Left colon (tissue), 2 donors: ENCODE data around the gene SULT4A1. TPM values are rescaled to one million over a fixed set of nuclear protein-coding genes. Genes with fewer than 3 reads are reported as not detected.

Experiments
- ATAC-seq: fragments of 200-7000 bp; cut with Tn5 transposase; one replicate; pipeline ENCODE4 v1.9.1; 2020; ENCODE audit warnings: mild to moderate bottlenecking, moderate library complexity
- DNase-seq, 2 donors: peaks; one replicate each; pipeline ENCODE4 v3.0.0-alpha.2; 2020
- intact Hi-C, 2 donors: fragments of 100-400 bp; cut with DNase I in 1 of 2; cut with micrococcal nuclease in 1 of 2; formaldehyde crosslinking; loops; one replicate each; pipeline versions ENCODE4 v1.11.2 to v1.14.0; 2022; cut with DNase I, micrococcal nuclease
- total RNA-seq, 2 donors: library from RNA; stranded (reverse); fragmentation: NEBNext Ultra II Directional; extraction: Animal tissue kit (Norgen Biotek cat#: 25700); gene quantifications; one replicate each; pipeline ENCODE4 v1.2.1, GENCODE V29; 2021
- donor health status: DM: no; HTN: no; CAD: no.
- donor health status: DM: yes; HTN: yes; CAD: no.

Gene SULT4A1
- total RNA-seq, 2 donors from 2014 or later = 0.15 to 0.28 TPM

- DNase-seq = no peak
- intact Hi-C loops = loop anchor here in 1 of 2 donors (5.0 kb wide), 1 partner anchor 438 kb away; no protein-coding TSS in a partner anchor
- ATAC-seq = no peak
Observed at GRCh38 chr22:43824724-43825420, 37.4 kb downstream of the SULT4A1 start.

GRCh38 chr22:43823911-43824665, 38.2 kb downstream of the SULT4A1 start:
- intact Hi-C loops = no loop called here
- DNase-seq = no peak
- ATAC-seq = no peak

- intact Hi-C loops = no loop called here
- DNase-seq (no peak), ATAC-seq (peak; percentile 26)
Observed at GRCh38 chr22:43823353-43823908, 38.9 kb downstream of the SULT4A1 start.

GRCh38 chr22:43821606-43822425, 40.5 kb downstream of the SULT4A1 start:
- no peak for ATAC-seq
- no peak for DNase-seq
- intact Hi-C loops = no loop called here

GRCh38 chr22:43820651-43821305, 41.5 kb downstream of the SULT4A1 start:
- ATAC-seq = peak; percentile 40
- intact Hi-C loops = no loop called here
- DNase-seq = no peak

- DNase-seq = no peak
- no peak for ATAC-seq
- intact Hi-C loops = no loop called here
Observed at GRCh38 chr22:43819931-43820640, 42.2 kb downstream of the SULT4A1 start.

- intact Hi-C loops = no loop called here
- ATAC-seq = no peak
Observed at GRCh38 chr22:43819421-43819921, 42.8 kb downstream of the SULT4A1 start.

GRCh38 chr22:43818981-43819380, 43.3 kb downstream of the SULT4A1 start:
- intact Hi-C loops = no loop called here
- DNase-seq (no peak), ATAC-seq (no peak)

More at GRCh38 chr22:43819421-43819921, 42.8 kb downstream of the SULT4A1 start:
- no peak for DNase-seq

GRCh38 chr22:43817402-43817801, 44.9 kb downstream of the SULT4A1 start:
- DNase-seq (no peak), ATAC-seq (no peak)
- intact Hi-C loops = no loop called here

GRCh38 chr22:43814264-43814663, 48.0 kb downstream of the SULT4A1 start:
- ATAC-seq = no peak
- intact Hi-C loops = no loop called here
- no peak for DNase-seq

- no peak for ATAC-seq
Observed at GRCh38 chr22:43812890-43813289, 49.4 kb downstream of the SULT4A1 start.

GRCh38 chr22:43812149-43812842, 50.0 kb downstream of the SULT4A1 start, which contains the start of gene EFCAB6:
Gene EFCAB6 (minus strand): TSS chr22:43812305. CDS start chr22:43782318, 29,987 bp downstream.
- peak; percentile 92 to 94 for DNase-seq
- peak; percentile 98 for ATAC-seq
- intact Hi-C loops = no loop called here

More at GRCh38 chr22:43812890-43813289, 49.4 kb downstream of the SULT4A1 start:
- intact Hi-C loops = no loop called here
- no peak for DNase-seq

GRCh38 chr22:43811777-43812148, 50.5 kb downstream of the SULT4A1 start:
- intact Hi-C loops = no loop called here
- ATAC-seq = peak; percentile 70
- peak in 1 of 2 donors; percentile 32 for DNase-seq

GRCh38 chr22:43802897-43803495, 59.3 kb downstream of the SULT4A1 start:
- no peak for ATAC-seq
- no peak for DNase-seq
- intact Hi-C loops = no loop called here

GRCh38 chr22:43800970-43801369, 61.3 kb downstream of the SULT4A1 start:
- ATAC-seq = no peak
- no peak for DNase-seq
- intact Hi-C loops = no loop called here

GRCh38 chr22:43798492-43798891, 63.8 kb downstream of the SULT4A1 start:
- intact Hi-C loops = no loop called here

GRCh38 chr22:43796567-43796966, 65.7 kb downstream of the SULT4A1 start:
- intact Hi-C loops = no loop called here
- DNase-seq (no peak), ATAC-seq (no peak)

More at GRCh38 chr22:43798492-43798891, 63.8 kb downstream of the SULT4A1 start:
- DNase-seq (no peak), ATAC-seq (no peak)
